HCT116 (cell line): ENCODE results near the gene URB1.

Experiments used
- ELF1 ChIP-seq: IDR thresholded peaks from 2 replicates; pipeline ENCODE4 v1.6.1; 2012; ENCODE audit warnings: low read depth, borderline replicate concordance
- EZH2 ChIP-seq: fragments of 200-600 bp; sonication (generic); IDR thresholded peaks from 2 replicates; pipeline ENCODE4 v1.6.1; 2017; ENCODE audit warnings: antibody characterized with exemption, mixed run types
- EZH2phosphoT487 ChIP-seq: fragments of 200-600 bp; IDR thresholded peaks from 2 replicates; pipeline ENCODE4 v1.6.1; 2018; ENCODE audit warnings: antibody characterized with exemption, borderline replicate concordance
- POLR2A ChIP-seq: IDR thresholded peaks from 2 replicates; pipeline ENCODE4 v1.7.0; 2011; ENCODE audit warnings: borderline replicate concordance; ENCODE audit not compliant: insufficient read depth, insufficient read length; ENCODE audit errors: extremely low read depth
- POLR2AphosphoS5 ChIP-seq: IDR thresholded peaks from 2 replicates; pipeline ENCODE4 v1.6.1; 2011; ENCODE audit warnings: mild to moderate bottlenecking, low read depth, low read length, moderate library complexity
- SIN3A ChIP-seq: IDR thresholded peaks from 2 replicates; pipeline ENCODE4 v1.6.1; 2012; ENCODE audit warnings: low read depth
- YY1 ChIP-seq: IDR thresholded peaks from 2 replicates; pipeline ENCODE4 v1.6.1; 2011; ENCODE audit warnings: low read length, low read depth, moderate library complexity, mild to moderate bottlenecking; ENCODE audit not compliant: insufficient replicate concordance; ENCODE audit errors: extremely low read depth
- ZNF274 ChIP-seq: fragments of 200-500 bp; sonication (Bioruptor generic); IDR thresholded peaks from 2 replicates; pipeline ENCODE4 v1.6.1; 2014; ENCODE audit warnings: mild to moderate bottlenecking, low read depth, low read length, inconsistent platforms
- TF ChIP-seq, protein P1 (sequence below), 3 experiments: fragments of 200-600 bp in 1 of 3; sonication (generic) in 1 of 3; IDR thresholded peaks in 2 of 3; conservative IDR thresholded peaks in 1 of 3; 2 replicates each; pipeline ENCODE4 v1.5.1; 2012 to 2017; ENCODE audit warnings: low read depth in 2 of 3, low read length in 2 of 3, antibody characterized with exemption in 1 of 3, borderline replicate concordance in 1 of 3, control low read depth in 1 of 3, mild to moderate bottlenecking in 1 of 3, mixed read lengths in 1 of 3, mixed run types in 1 of 3, moderate library complexity in 1 of 3; ENCODE audit not compliant: insufficient read depth in 1 of 3
- TF ChIP-seq, protein P2 (sequence below): IDR thresholded peaks from 2 replicates; pipeline ENCODE4 v1.6.1; 2012; ENCODE audit warnings: low read depth

DNA sequence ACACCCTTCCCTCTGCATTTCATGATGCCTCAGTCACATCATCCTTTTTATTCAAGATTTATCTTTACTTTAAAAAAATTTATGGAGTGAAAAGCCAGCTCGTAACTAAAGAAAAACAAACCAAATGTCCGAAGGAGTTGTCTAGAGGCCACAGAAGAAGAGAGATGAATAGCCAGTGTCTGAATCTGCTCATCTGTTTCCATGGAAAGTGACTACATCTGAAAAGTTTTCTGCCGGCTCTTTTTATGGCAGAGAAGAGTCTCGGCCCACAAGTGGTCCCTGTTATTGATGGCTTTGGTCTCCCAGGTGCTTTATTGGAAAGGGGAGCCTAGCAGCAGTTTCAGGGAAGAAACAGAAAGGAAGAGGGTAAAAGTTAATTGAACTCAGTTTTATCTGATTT is 25.3 kb upstream of the URB1 start:
- TF ChIP-seq SIN3A (no peak), POLR2A (no peak), YY1 (no peak), ZNF274 (no peak), POLR2AphosphoS5 (no peak), EZH2phosphoT487 (no peak), ELF1 (no peak), EZH2 (no peak)
- TF ChIP-seq, protein P1, sequence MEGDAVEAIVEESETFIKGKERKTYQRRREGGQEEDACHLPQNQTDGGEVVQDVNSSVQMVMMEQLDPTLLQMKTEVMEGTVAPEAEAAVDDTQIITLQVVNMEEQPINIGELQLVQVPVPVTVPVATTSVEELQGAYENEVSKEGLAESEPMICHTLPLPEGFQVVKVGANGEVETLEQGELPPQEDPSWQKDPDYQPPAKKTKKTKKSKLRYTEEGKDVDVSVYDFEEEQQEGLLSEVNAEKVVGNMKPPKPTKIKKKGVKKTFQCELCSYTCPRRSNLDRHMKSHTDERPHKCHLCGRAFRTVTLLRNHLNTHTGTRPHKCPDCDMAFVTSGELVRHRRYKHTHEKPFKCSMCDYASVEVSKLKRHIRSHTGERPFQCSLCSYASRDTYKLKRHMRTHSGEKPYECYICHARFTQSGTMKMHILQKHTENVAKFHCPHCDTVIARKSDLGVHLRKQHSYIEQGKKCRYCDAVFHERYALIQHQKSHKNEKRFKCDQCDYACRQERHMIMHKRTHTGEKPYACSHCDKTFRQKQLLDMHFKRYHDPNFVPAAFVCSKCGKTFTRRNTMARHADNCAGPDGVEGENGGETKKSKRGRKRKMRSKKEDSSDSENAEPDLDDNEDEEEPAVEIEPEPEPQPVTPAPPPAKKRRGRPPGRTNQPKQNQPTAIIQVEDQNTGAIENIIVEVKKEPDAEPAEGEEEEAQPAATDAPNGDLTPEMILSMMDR (IDR thresholded peaks at IDR 0.05 in 2 of 3, conservative IDR thresholded peaks at IDR 0.05 in 1 of 3; ENCODE audit: borderline replicate concordance in 1 of 3, insufficient read depth in 1 of 3, low read depth in 2 of 3, low read length in 2 of 3): no peak
- TF ChIP-seq, protein P2, sequence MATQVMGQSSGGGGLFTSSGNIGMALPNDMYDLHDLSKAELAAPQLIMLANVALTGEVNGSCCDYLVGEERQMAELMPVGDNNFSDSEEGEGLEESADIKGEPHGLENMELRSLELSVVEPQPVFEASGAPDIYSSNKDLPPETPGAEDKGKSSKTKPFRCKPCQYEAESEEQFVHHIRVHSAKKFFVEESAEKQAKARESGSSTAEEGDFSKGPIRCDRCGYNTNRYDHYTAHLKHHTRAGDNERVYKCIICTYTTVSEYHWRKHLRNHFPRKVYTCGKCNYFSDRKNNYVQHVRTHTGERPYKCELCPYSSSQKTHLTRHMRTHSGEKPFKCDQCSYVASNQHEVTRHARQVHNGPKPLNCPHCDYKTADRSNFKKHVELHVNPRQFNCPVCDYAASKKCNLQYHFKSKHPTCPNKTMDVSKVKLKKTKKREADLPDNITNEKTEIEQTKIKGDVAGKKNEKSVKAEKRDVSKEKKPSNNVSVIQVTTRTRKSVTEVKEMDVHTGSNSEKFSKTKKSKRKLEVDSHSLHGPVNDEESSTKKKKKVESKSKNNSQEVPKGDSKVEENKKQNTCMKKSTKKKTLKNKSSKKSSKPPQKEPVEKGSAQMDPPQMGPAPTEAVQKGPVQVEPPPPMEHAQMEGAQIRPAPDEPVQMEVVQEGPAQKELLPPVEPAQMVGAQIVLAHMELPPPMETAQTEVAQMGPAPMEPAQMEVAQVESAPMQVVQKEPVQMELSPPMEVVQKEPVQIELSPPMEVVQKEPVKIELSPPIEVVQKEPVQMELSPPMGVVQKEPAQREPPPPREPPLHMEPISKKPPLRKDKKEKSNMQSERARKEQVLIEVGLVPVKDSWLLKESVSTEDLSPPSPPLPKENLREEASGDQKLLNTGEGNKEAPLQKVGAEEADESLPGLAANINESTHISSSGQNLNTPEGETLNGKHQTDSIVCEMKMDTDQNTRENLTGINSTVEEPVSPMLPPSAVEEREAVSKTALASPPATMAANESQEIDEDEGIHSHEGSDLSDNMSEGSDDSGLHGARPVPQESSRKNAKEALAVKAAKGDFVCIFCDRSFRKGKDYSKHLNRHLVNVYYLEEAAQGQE: no peak
